ENCODE results near the gene PDGFRA. TPM values are rescaled to one million over a fixed set of nuclear protein-coding genes. Genes with fewer than 3 reads are reported as not detected.

Gene PDGFRA
- total RNA-seq, 1 experiment from 2014 or later, result 6.8 TPM

GRCh38 chr4:54189140-54189539 is 40.0 kb upstream of the PDGFRA start:
- TF ChIP-seq, protein P1, sequence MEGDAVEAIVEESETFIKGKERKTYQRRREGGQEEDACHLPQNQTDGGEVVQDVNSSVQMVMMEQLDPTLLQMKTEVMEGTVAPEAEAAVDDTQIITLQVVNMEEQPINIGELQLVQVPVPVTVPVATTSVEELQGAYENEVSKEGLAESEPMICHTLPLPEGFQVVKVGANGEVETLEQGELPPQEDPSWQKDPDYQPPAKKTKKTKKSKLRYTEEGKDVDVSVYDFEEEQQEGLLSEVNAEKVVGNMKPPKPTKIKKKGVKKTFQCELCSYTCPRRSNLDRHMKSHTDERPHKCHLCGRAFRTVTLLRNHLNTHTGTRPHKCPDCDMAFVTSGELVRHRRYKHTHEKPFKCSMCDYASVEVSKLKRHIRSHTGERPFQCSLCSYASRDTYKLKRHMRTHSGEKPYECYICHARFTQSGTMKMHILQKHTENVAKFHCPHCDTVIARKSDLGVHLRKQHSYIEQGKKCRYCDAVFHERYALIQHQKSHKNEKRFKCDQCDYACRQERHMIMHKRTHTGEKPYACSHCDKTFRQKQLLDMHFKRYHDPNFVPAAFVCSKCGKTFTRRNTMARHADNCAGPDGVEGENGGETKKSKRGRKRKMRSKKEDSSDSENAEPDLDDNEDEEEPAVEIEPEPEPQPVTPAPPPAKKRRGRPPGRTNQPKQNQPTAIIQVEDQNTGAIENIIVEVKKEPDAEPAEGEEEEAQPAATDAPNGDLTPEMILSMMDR (conservative IDR thresholded peaks at IDR 0.05), result no peak
- no peaks in the 10 kb centered on the region for H3K79me2 ChIP-seq (ENCODE audit: insufficient read depth, low read length)
- no peak overlapping the region for H2BK120ac ChIP-seq (ENCODE audit: low read depth, low read length, poor library complexity, severe bottlenecking)
- no peak overlapping the region for H3K14ac ChIP-seq (ENCODE audit: insufficient read depth, low read length)
- WGBS (ENCODE audit: extremely low coverage, insufficient read length, low lambda C conversion rate), result no CpG with 5 or more reads among the region's 2 CpGs
- no peak overlapping the region for H3K4me3 Mint-ChIP-seq
- no peak overlapping the region for H4K5ac ChIP-seq (ENCODE audit: insufficient read length, low read depth, low read length)
- H3K27me3 ChIP-seq (ENCODE audit: insufficient read depth, low read length), result no peaks in the 10 kb centered on the region
- no peak overlapping the region for H3K27ac ChIP-seq (ENCODE audit: insufficient read length, low read depth, low read length)
- no peak overlapping the region for H3K9ac ChIP-seq (ENCODE audit: extremely low read depth, insufficient read length, low read length)
- no peak overlapping the region for H2AK5ac ChIP-seq (ENCODE audit: insufficient read length, low read length)
- H3K4me2 ChIP-seq (ENCODE audit: insufficient read depth, insufficient read length, low read length), result no peak overlapping the region
- H2BK12ac ChIP-seq (ENCODE audit: insufficient read length, low read depth, low read length), result no peak overlapping the region
- H3K23me2 ChIP-seq (ENCODE audit: insufficient read length, low read depth, low read length, poor library complexity, severe bottlenecking), result no peaks in the 10 kb centered on the region
- no peaks in the 10 kb centered on the region; the same call in 1 of the 2 replicates for H3K27me3 Mint-ChIP-seq (ENCODE audit: low read depth)
- H2BK5ac ChIP-seq (ENCODE audit: insufficient read length, low read length), result no peak overlapping the region
- no peaks in the 10 kb centered on the region for H3K9me3 ChIP-seq (ENCODE audit: control insufficient read depth, low read depth, low read length)
- no peak for DNase-seq
- no peak overlapping the region for H3K23ac ChIP-seq (ENCODE audit: insufficient read length, low read depth, low read length)
- H3K4ac ChIP-seq (ENCODE audit: low read depth, low read length), result no peak overlapping the region
- peaks cover 0 to 14% (median 3%) of the 10 kb centered on the region in 3 experiments; a peak in 5 of 7 replicates for H3K36me3 Mint-ChIP-seq (ENCODE audit: insufficient read depth in 1 of 3, low read depth in 3 of 3)
- no peaks in the 10 kb centered on the region for H3K4me1 ChIP-seq (ENCODE audit: insufficient read depth, low read length)
- no peak overlapping the region for H4K8ac ChIP-seq (replicated peaks; ENCODE audit: insufficient read length, low read depth, low read length)
- no peak overlapping the region for H2BK20ac ChIP-seq (ENCODE audit: low read depth, low read length, poor library complexity, severe bottlenecking)
- no peak overlapping the region for H3T11ph ChIP-seq (ENCODE audit: low read length)
- H3K4me1 Mint-ChIP-seq, result no peaks in the 10 kb centered on the region
- no peaks in the 10 kb centered on the region for H4K20me1 ChIP-seq (ENCODE audit: control insufficient read depth, insufficient read depth, insufficient read length)
- no peaks in the 10 kb centered on the region for H3K79me1 ChIP-seq (ENCODE audit: insufficient read depth, low read depth, low read length, poor library complexity, severe bottlenecking)
- no peak overlapping the region for H3K18ac ChIP-seq (ENCODE audit: insufficient read length, low read depth, low read length)
- no peak overlapping the region for H3K27ac Mint-ChIP-seq
- H2BK15ac ChIP-seq (ENCODE audit: low read depth, low read length), result no peak overlapping the region
- peaks cover 8 to 13% of the 10 kb centered on the region in 2 experiments; a peak in 4 of 5 replicates for H3K9me3 Mint-ChIP-seq
- no peak overlapping the region for H3K56ac ChIP-seq (ENCODE audit: insufficient read length, low read depth, low read length)
- no peak overlapping the region for H4K91ac ChIP-seq (ENCODE audit: insufficient read length, low read depth, low read length)
- no peak overlapping the region for H2AFZ ChIP-seq (ENCODE audit: low read length)
